Activated CD4-positive, alpha-beta T cell treated with anti-CD3 and anti-CD28 coated beads, Interleukin-2, amount 50 U/mL, for 24 hours (primary cell): ENCODE measurements around the gene WNT3A.

Experiments
- DNase-seq, 2 donors: peaks; one replicate each; pipeline ENCODE4 v3.0.0-alpha.2; 2020; ENCODE audit warnings: low read depth in 1 of 2, low spot score in 1 of 2

The WNT3A gene

GRCh38 chr1:228047183-228047466 is 40.3 kb downstream of the WNT3A start:
- DNase-seq: no peak

GRCh38 chr1:228048120-228048519 is 41.3 kb downstream of the WNT3A start:
- DNase-seq: no peak

- no peak for DNase-seq
Measured at GRCh38 chr1:228048659-228049298, 42.0 kb downstream of the WNT3A start.

GRCh38 chr1:228050571-228051231 is 43.9 kb downstream of the WNT3A start:
- no peak for DNase-seq

- no peak for DNase-seq
Measured at GRCh38 chr1:228058172-228058948, 51.6 kb downstream of the WNT3A start.

GRCh38 chr1:228058949-228059633 is 52.3 kb downstream of the WNT3A start:
- no peak for DNase-seq

DNA sequence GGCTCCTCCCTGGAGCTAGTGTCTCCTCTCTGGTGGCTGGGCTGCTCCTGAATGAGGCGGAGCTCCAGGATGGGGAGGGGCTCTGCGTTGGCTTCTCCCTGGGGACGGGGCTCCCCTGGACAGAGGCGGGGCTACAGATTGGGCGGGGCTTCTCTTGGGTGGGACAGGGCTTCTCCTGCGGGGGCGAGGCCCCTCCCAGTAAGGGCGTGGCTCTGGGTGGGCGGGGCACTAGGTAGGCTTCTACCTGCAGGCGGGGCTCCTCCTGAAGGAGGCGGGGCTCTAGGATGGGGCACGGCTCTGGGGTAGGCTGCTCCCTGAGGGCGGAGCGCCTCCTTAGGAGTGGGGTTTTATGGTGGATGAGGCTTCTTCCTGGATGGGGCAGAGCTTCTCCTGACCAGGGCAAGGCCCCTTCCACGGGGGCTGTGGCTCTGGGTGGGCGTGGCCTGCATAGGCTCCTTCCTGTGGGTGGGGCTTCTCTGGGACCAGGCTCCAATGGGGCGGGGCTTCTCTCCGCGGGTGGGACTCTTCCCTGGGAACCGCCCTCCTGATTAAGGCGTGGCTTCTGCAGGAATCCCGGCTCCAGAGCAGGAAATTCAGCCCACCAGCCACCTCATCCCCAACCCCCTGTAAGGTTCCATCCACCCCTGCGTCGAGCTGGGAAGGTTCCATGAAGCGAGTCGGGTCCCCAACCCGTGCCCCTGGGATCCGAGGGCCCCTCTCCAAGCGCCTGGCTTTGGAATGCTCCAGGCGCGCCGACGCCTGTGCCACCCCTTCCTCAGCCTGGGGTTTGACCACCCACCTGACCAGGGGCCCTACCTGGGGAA is 53.0 kb downstream of the WNT3A start:
- DNase-seq: peak in 1 of 2 donors; percentile 30

GRCh38 chr1:228060458-228061190 is 53.8 kb downstream of the WNT3A start:
- no peak for DNase-seq

DNA sequence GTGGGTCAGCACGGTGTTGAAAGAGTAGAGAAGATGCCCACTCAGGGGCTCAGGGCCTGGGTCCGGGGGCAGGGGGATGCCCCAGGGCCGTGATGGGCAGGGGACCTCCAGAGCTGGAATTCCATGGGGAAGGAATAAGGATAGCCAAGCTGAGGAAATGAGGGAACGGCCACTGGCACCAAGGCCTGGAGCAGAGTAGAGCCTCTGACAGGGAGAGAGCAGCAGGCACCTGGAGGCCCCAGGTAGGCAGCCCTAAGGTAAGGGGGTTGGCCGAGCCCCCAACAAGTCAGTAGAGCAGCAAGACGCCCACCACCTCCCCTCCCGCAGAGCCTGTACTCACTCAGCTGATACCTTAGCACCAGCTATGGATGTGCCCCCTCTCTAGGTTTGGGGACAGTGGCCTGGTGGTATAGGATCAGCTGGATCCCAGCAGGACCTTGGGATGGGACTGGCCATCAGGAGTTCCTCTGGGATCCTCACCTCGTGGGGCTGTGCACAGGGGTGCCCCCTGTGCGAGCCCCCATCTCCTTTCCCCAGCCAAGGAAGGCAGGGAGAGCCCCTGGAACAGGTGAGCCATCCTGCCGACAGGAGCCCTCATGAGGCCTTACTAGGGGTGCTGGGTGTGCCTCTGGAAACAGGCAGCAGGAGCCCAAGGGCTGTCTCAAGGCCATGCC is 54.8 kb downstream of the WNT3A start:
- DNase-seq: no peak

DNA sequence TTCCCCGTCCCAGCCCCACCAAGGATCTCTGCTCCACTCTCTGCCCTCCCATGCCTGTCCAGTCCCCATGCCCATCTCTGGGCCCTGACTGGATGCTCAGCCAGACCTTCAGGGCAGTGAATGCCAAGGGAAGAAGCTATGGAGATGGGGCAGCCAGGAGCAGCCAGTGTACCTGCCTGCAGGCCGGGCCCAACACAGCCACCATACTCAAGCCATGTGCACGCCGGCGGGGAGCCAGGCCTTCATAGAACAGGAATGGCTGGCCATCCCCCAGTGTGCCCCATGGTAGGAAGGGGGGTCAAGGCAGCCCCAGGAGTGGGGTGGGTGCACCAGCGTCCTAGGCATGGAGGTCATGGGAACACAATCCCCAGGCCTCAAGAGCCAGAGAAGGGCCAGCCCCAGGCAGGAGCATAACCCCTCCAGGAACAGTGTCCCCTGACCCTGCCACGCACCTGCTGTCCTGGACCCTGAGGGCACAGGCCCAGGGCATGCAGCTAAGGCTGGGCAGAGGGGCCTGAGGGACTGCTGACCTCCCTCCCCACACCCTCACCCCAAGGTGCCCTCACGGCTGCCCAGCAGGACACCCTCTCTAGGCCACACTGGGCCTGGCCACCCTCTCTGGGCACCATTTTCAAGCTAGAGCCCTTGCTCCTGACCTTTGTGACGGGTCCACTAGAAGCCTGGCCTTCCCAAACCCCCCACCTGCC is 55.4 kb downstream of the WNT3A start:
- DNase-seq: no peak

- no peak for DNase-seq
Measured at GRCh38 chr1:228062812-228063211, 56.0 kb downstream of the WNT3A start.

DNA sequence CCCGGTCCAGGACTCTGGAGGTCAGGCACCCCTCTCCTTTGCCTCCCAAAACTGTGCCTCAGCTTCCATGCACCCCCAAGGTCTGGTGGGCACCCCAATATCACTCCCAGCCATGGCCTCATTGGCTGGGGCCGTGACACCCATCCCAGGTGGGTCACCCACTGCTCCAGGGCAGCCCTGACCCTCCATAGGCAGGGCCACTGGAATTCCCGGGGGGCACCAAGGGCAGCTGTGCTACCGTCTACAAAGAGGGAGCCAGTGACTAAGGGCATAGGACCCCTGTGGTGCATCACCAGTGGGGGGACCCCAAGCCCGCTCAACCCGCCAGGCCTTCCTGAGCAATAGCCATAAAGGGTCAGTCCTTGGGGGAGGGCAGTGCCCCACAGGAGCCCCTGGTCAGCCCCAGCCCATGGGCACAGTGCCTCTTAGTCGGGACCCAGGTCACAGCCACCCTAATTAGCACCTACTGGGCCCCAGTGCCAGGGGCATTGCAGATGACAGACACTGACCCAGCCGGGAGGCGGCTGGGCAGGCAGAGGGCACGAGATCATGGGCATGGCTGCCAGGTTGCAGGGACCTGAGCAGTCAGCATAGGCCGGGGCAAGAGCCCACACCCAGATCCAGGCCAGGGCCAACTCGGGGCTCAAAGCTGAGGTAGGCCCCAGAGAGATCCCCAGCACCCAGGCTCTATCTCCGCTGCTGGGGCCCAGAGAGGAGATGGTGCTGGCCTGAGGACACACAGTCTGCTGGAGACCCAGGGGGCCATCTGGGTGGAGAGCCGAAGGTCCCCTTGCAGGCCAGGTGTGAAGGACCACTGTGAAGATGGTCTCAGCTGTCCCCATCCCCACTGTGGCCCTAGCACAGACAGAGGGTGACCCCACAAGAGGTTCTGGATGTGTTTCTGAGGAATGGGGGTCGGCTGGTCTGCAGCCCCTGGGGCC is 56.7 kb downstream of the WNT3A start:
- no peak for DNase-seq

- DNase-seq: no peak
Measured at GRCh38 chr1:228064296-228064695, 57.5 kb downstream of the WNT3A start.

DNA sequence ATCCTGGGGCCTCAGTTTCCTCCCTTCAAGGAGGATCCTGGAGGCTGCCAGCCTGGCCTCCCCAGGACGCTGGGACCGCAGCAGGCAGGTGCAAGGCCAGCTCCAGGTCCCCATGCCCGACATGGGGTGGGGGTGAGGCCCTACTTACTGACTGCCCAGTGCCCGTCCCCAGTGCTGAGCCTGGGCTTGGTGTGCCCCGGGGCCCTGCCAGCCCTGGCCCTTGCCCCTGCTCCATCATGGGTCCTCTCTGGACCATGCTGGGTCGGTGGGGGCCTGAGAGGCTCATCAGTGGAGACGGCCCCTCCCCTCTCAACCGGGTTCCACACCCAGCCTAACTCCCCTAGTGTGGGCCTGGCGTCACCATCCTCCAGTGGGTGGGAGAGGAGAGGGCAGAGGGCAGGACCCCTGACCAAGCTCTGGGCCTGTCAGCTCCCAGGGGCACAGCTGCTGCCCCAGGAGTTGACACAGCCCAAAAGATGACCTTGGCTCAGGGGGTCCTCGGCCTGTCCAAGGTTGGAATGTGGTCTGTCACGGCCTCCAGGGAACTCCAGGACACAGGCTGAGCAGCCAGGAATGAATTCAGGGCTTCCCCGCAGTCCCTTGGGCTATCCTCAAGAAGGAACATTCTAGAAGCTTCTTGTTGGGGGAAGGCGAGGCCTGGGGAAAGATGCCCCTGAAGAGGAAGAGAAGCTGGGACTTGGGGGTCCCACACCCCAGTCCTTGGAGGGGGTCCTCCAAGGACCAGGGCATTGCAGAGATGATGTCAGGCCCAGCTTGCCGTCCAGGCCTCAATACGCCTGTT is 58.1 kb downstream of the WNT3A start:
- no peak for DNase-seq

DNA sequence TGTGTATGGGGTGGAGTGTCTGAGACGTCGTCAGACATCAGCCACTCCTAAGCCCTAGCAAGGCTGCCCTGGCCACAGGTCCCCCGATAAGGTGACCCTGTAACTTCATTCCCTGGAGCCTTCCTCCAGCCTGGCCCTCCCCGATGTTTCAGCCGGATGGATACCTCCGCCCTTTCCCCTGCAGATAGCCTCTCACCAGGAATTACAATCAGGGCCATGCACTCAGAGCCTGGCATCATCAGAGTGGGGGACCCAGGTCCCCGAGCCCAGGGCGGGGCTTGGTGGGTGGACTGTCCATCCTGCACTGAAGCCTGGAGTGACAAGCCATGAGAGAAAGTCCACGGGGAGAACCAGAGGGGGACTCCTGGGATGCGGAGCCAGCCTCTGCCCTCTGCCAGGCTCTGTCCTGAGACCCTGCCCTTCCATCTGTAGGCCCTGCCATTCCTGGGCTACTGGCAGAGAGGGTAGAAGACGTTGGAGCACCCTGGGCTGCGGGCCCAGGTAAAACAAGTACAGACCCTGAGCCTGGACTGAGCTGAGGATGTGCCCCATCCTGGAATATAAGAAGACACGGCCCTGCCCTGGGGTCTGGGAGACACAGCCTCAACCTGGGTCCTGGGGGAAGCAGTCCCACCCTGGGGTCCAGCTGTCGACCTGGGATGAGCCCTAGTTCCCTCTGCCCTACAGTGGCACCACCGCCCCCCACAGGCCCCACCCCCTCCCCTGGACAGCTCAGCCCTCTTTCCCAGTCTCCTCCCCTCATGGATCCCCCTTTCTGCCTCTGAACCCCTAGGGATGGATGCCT is 58.9 kb downstream of the WNT3A start:
- DNase-seq: no peak

- DNase-seq: no peak
Measured at GRCh38 chr1:228066416-228066815, 59.6 kb downstream of the WNT3A start.
